Fibroblast of lung (primary cell): ENCODE results near the gene SELENOW. TPM values are rescaled to one million over a fixed set of nuclear protein-coding genes. Genes with fewer than 3 reads are reported as not detected.

Experiments
- DNase-seq, 2 donors: peaks; one replicate each; pipeline versions ENCODE4 v3.0.0 to v3.0.0-alpha.2; 2010; ENCODE audit warnings: low read depth in 2 of 2
- H2AFZ ChIP-seq: 2 replicates; pipeline ENCODE4 v1.5.1; 2012; ENCODE audit warnings: low read length, control low read depth, inconsistent platforms
- H3K27ac ChIP-seq: 2 replicates; pipeline ENCODE4 v1.5.1; 2011; ENCODE audit warnings: low read length, control low read depth; ENCODE audit not compliant: insufficient read depth
- H3K27me3 ChIP-seq: 2 replicates; pipeline ENCODE4 v1.5.1; 2011; ENCODE audit warnings: mild to moderate bottlenecking, low read length; ENCODE audit not compliant: control insufficient read depth, insufficient read depth
- H3K36me3 ChIP-seq: 2 replicates; pipeline ENCODE4 v1.5.1; 2011; ENCODE audit warnings: low read length; ENCODE audit not compliant: control insufficient read depth, insufficient read depth
- H3K4me1 ChIP-seq: 2 replicates; pipeline ENCODE4 v1.5.1; 2011; ENCODE audit warnings: low read length; ENCODE audit not compliant: control insufficient read depth, insufficient read depth; ENCODE audit errors: extremely low read depth
- H3K4me2 ChIP-seq: 2 replicates; pipeline ENCODE4 v1.5.1; 2011; ENCODE audit warnings: low read length, control low read depth; ENCODE audit not compliant: insufficient read depth; ENCODE audit errors: extremely low read depth
- H3K4me3 ChIP-seq, 4 experiments: fragments of 200-600 bp in 1 of 4; sonication (generic) in 1 of 4; replicated peaks in 1 of 4; 2 replicates each; pipeline ENCODE4 v1.5.1; 2011 to 2016; ENCODE audit warnings: low read length in 4 of 4, low read depth in 3 of 4, mild to moderate bottlenecking in 3 of 4, control low read depth in 2 of 4, inconsistent platforms in 1 of 4, mixed read lengths in 1 of 4; ENCODE audit not compliant: insufficient read depth in 1 of 4; ENCODE audit errors: control extremely low read depth in 1 of 4
- H3K79me2 ChIP-seq: 2 replicates; pipeline ENCODE4 v1.5.1; 2012; ENCODE audit warnings: mild to moderate bottlenecking, low read length, inconsistent platforms; ENCODE audit not compliant: control insufficient read depth, insufficient read depth
- H3K9ac ChIP-seq: 2 replicates; pipeline ENCODE4 v1.5.1; 2011; ENCODE audit warnings: mild to moderate bottlenecking, low read length, control low read depth; ENCODE audit not compliant: insufficient read depth
- H3K9me3 ChIP-seq: 2 replicates; pipeline ENCODE4 v1.5.1; 2012; ENCODE audit warnings: low read depth, low read length; ENCODE audit not compliant: control insufficient read depth, insufficient read depth
- H4K20me1 ChIP-seq: 2 replicates; pipeline ENCODE4 v1.5.1; 2011; ENCODE audit warnings: low read length; ENCODE audit not compliant: control insufficient read depth, insufficient read depth; ENCODE audit errors: extremely low read depth
- EZH2 ChIP-seq: IDR thresholded peaks from 2 replicates; pipeline ENCODE4 v1.5.1; 2012; ENCODE audit warnings: low read length, control low read depth, mild to moderate bottlenecking; ENCODE audit errors: missing control alignments
- polyA plus RNA-seq, 2 donors: library from polyadenylated mRNA; depleted of rRNA in 1 of 2; stranded (reverse) in 1 of 2; unstranded in 1 of 2; fragments of >200 nt; gene quantifications; 2 replicates each; pipeline ENCODE4 v1.2.1, GENCODE V29; 2011 to 2012; ENCODE audit warnings: missing spikeins in 1 of 2
- total RNA-seq: library from RNA; depleted of rRNA; stranded (reverse); fragments of >200 nt; gene quantifications from 2 replicates; pipeline ENCODE4 v1.2.1, GENCODE V29; 2014
- TF ChIP-seq, protein P1 (sequence below), 2 donors: IDR thresholded peaks in 1 of 2; conservative IDR thresholded peaks in 1 of 2; 1 replicate in 1 of 2; 2 replicates in 1 of 2; pipeline ENCODE4 v1.5.1; 2011 to 2012; ENCODE audit warnings: low read length in 2 of 2, control low read depth in 1 of 2, inconsistent platforms in 1 of 2, low read depth in 1 of 2, mild to moderate bottlenecking in 1 of 2

Gene SELENOW
- total and polyA plus RNA-seq, 2 donors (not counting 1 experiment from before 2014, with no cell fraction given) = 155 to 250 TPM

DNA sequence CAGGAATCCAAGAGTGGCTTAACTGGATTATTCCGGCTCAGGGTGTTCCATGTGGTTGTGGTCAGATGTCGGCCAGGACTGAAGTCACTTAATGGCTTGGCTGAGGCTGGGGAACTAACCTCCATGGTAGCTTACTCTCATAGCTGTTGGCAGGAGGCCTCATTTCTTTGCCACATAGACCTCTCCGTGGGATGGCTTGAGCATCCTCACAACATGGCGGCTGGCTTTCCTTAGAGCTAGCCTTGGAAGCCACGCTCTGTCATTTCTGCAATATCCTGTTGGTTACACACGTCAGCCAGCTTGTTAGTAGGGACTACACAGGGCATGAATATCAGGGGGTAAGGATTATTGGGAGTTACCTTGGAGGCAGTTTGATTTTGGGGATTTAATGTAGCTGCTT lies 48.3 kb downstream of the SELENOW start:
- H3K4me3 ChIP-seq = no peak overlapping the region
- H3K4me2 ChIP-seq = no peak overlapping the region
- no peaks in the 10 kb centered on the region for H3K9me3 ChIP-seq
- no peaks in the 10 kb centered on the region for H3K36me3 ChIP-seq
- H3K27ac ChIP-seq = no peak overlapping the region
- no peak overlapping the region for H2AFZ ChIP-seq
- TF ChIP-seq, protein P1, sequence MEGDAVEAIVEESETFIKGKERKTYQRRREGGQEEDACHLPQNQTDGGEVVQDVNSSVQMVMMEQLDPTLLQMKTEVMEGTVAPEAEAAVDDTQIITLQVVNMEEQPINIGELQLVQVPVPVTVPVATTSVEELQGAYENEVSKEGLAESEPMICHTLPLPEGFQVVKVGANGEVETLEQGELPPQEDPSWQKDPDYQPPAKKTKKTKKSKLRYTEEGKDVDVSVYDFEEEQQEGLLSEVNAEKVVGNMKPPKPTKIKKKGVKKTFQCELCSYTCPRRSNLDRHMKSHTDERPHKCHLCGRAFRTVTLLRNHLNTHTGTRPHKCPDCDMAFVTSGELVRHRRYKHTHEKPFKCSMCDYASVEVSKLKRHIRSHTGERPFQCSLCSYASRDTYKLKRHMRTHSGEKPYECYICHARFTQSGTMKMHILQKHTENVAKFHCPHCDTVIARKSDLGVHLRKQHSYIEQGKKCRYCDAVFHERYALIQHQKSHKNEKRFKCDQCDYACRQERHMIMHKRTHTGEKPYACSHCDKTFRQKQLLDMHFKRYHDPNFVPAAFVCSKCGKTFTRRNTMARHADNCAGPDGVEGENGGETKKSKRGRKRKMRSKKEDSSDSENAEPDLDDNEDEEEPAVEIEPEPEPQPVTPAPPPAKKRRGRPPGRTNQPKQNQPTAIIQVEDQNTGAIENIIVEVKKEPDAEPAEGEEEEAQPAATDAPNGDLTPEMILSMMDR (conservative IDR thresholded peaks at IDR 0.05 in 1 of 2, IDR thresholded peaks at IDR 0.05 in 1 of 2; ENCODE audit: low read depth in 1 of 2, low read length in 2 of 2) = no peak
- no peak for TF ChIP-seq EZH2
- no peaks in the 10 kb centered on the region for H3K79me2 ChIP-seq
- no peaks in the 10 kb centered on the region for H3K4me1 ChIP-seq
- H3K9ac ChIP-seq = no peak overlapping the region
- H4K20me1 ChIP-seq = no peaks in the 10 kb centered on the region
- DNase-seq = no peak
- peaks cover 6% of the 10 kb centered on the region for H3K27me3 ChIP-seq

DNA sequence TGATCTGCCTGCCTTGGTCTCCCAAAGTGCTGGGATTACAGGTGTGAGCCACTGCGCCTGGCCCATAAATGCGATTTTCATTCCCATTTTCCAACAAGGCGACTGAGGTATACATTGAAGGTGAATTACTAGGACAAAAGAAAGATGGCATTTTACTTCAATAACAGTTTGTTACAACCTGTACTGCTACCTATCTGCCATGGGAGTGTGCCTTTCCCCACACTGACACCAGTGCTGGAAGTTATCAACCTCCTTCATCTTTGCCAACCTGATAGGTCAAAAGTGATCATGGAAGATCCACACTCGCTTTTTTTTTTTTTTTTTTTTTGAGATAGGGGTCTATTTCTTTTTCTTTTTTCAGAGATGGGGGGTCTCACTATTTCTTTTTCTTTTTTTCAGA lies 54.2 kb downstream of the SELENOW start:
- Histone ChIP-seq H3K4me2 (no peak overlapping the region), H3K4me1 (no peaks in the 10 kb centered on the region), H2AFZ (no peak overlapping the region), H3K9me3 (no peaks in the 10 kb centered on the region), H3K79me2 (no peaks in the 10 kb centered on the region), H3K4me3 (no peak overlapping the region), H4K20me1 (no peaks in the 10 kb centered on the region), H3K27me3 (no peaks in the 10 kb centered on the region), H3K36me3 (no peaks in the 10 kb centered on the region), H3K27ac (no peak overlapping the region), H3K9ac (no peak overlapping the region)
- no peak for TF ChIP-seq EZH2
- TF ChIP-seq, protein P1 (conservative IDR thresholded peaks at IDR 0.05 in 1 of 2, IDR thresholded peaks at IDR 0.05 in 1 of 2; ENCODE audit: low read depth in 1 of 2, low read length in 2 of 2) = no peak
- DNase-seq = no peak

Other genes starting within 250 kb of the SELENOW start
- gene ZNF541, start 205.6 kb upstream of the SELENOW start, total RNA-seq = 0.17 TPM in 1 of 2 replicates, not detected in the other
- 0.02 TPM in 1 of 2 replicates, not detected in the other for gene ZNF541, start 205.6 kb upstream of the SELENOW start, polyA plus RNA-seq
- gene BICRA, start 169.6 kb upstream of the SELENOW start, total RNA-seq = 3.3 and 3.8 TPM in 2 replicates
- gene BICRA, start 169.6 kb upstream of the SELENOW start, polyA plus RNA-seq = 0.44 and 0.54 TPM in 2 replicates
- 106 and 192 TPM in 2 replicates for gene EHD2, start 65.3 kb upstream of the SELENOW start, total RNA-seq
- gene EHD2, start 65.3 kb upstream of the SELENOW start, polyA plus RNA-seq = 96.5 and 97.0 TPM in 2 replicates
- 59.6 and 110 TPM in 2 replicates for gene NOP53, start 33.2 kb upstream of the SELENOW start, total RNA-seq
- gene NOP53, start 33.2 kb upstream of the SELENOW start, polyA plus RNA-seq = 47.2 and 60.8 TPM in 2 replicates
- gene TPRX1, start 25.8 kb downstream of the SELENOW start, total RNA-seq = not detected in 2 replicates
- not detected in 2 replicates for gene TPRX1, start 25.8 kb downstream of the SELENOW start, polyA plus RNA-seq
- gene CRX, start 43.2 kb downstream of the SELENOW start, total RNA-seq = not detected in 2 replicates
- not detected in 2 replicates for gene CRX, start 43.2 kb downstream of the SELENOW start, polyA plus RNA-seq
- not detected in 2 replicates for gene TPRX2, start 80.5 kb downstream of the SELENOW start, total RNA-seq
- gene TPRX2, start 80.5 kb downstream of the SELENOW start, polyA plus RNA-seq = not detected in 2 replicates
- not detected in 2 replicates for gene SULT2A1, start 107.6 kb downstream of the SELENOW start, total RNA-seq
- gene SULT2A1, start 107.6 kb downstream of the SELENOW start, polyA plus RNA-seq = not detected in 2 replicates
- not detected in 2 replicates for gene BSPH1, start 213.5 kb downstream of the SELENOW start, total RNA-seq
- not detected in 2 replicates for gene BSPH1, start 213.5 kb downstream of the SELENOW start, polyA plus RNA-seq
- gene ELSPBP1, start 215.9 kb downstream of the SELENOW start, total RNA-seq = not detected in 2 replicates
- not detected in 2 replicates for gene ELSPBP1, start 215.9 kb downstream of the SELENOW start, polyA plus RNA-seq